T47D (cell line): Measurements from ENCODE around the gene PHKA2.

Experiments used
- DNase-seq, 2 experiments: peaks; one replicate each; pipeline versions ENCODE4 v3.0.0 to v3.0.0-alpha.2; 2011 to 2012; ENCODE audit warnings: low read depth in 1 of 2, low spot score in 1 of 2
- JUND ChIP-seq: IDR thresholded peaks from 2 replicates; pipeline ENCODE4 v1.6.1; 2012; ENCODE audit warnings: low read depth
- in situ Hi-C: cut with HindIII; loops from 2 replicates; pipeline ENCODE4 v1.10.0; 2016; ENCODE audit warnings: low sequenced_read_pairs, low pct_unique_long_range_greater_than_20kb

PHKA2 gene

DNA sequence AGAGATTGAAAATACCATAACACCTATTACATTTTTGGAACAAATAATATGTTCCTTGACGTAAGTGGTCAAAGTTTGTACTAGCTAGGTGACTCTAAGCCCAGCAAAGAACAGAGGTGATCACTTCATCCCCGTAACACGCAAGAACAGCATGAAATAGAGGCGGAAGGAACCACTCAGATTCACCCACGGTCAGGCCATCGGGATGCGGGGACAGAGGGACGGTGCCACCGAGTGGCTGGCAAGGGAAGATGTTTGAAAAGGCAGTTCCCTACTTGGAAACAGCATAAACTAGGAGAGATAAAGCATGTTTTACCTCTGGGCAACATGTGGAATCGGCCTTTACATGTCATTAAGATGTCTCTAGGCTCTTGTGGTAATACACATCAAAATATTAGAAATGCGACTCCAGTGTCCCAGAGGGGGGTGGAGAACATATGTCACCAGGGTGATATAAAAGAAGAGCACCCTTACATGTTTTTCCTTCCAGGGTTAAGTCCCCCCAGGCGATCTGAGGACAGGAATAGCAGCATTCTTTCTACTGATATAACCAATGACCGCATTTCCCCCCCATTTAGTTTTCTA lies 84.0 kb downstream of the PHKA2 start:
- in situ Hi-C loops = no loop called here
- no peak for TF ChIP-seq JUND
- DNase-seq = peak; percentile 45 to 52

DNA sequence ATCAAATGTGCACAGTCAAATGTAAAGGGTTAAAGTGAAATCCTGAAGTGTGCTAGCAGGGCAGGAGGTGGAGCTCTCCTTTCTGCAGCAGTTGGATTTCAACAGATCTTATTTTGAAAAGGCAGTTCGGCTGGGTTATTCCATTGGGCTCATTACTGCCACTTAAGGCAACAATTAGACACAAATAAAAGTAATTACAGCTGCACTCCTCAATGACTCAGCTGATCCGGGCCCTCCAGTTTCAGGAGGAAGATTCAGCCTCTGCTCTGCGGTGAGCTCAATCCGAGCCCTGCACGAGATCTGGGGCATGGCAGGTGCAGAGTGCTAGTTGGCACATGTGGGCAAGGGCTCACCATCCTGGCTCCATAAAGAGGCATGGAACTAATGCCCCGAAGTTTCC lies 85.4 kb downstream of the PHKA2 start:
- in situ Hi-C loops = no loop called here
- TF ChIP-seq JUND = no peak
- DNase-seq = no peak

DNA sequence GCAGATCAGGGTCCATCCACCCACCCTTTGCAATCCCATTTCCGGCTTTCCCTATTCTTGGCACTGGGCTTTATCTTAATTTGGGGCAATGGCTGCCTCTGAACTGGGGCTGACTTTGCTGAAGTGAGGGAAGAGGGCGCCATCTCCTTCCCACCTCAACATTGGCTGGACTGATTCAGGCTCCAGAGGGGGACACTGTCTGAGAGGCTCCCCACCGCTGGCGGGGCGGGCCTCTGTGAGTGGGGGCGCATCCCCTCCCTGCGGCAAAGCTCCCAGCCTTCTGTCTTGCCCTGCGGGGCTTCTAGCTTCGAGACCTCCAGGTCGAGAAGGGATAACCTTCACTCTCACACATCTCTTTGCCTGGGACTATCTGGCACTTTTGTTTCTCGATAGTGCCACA lies 85.8 kb downstream of the PHKA2 start:
- no peak for DNase-seq
- in situ Hi-C loops = no loop called here
- TF ChIP-seq JUND = no peak

DNA sequence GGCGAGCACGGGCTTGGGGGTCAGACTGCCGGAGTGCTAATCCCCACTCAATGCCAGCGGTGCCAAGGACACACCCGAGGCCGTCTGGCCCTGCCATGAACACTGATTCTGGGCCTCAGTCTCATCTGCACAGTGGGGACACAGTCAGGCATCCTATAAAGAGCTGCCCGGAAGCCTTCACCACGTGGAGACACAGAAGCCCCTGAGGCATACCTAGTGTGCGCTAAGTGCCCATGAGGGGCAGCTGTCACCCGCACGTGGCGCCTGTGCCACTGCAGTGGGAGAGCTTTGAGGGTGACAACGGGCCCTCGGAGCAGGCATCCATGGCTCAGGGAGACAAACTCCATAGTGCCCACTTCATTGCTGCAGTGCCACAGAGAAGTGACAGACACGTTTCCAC lies 86.3 kb downstream of the PHKA2 start:
- in situ Hi-C loops = no loop called here
- TF ChIP-seq JUND = no peak
- DNase-seq = no peak

DNA sequence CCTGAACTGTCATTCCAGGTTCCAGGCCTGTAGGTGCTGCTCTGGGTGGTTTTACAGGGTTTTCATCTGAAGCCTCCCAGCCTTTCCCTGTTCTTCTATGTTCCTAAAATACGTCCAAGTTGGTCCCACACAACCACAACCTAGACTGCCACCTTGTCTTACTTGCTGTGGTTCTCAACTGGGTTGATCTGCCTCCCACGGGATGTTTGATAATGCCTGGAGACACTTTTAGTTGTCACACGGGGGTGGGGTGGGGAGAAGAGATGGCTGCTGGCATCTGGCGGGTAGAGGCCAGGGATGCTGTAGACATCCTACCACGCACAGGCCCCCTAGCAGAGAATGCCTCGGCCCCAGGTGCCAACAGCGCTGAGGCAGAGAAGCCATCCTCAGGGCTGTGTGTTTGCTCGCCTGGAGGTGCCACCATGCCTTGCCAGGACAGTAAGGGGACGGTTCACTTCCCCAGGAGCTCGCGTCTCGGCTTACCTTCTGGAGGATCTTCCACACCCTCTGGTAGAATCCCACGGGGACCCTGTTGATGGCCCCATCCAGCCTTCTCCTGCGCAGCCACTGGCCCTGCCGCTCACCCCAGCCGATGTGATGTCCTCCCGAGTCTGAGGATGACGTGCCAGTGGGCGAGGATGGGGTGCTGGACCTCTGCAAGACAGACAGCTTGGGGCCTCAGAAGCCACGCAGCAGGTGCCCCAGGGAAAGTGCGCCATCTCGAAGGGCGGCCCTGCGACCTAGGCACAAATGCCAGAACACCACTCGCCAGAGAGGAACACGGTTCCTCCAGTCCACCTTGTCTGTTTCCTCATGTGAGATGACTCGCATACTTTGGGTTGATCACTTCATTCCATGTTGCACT lies 87.0 kb downstream of the PHKA2 start:
- in situ Hi-C loops = no loop called here
- no peak for TF ChIP-seq JUND
- no peak for DNase-seq

DNA sequence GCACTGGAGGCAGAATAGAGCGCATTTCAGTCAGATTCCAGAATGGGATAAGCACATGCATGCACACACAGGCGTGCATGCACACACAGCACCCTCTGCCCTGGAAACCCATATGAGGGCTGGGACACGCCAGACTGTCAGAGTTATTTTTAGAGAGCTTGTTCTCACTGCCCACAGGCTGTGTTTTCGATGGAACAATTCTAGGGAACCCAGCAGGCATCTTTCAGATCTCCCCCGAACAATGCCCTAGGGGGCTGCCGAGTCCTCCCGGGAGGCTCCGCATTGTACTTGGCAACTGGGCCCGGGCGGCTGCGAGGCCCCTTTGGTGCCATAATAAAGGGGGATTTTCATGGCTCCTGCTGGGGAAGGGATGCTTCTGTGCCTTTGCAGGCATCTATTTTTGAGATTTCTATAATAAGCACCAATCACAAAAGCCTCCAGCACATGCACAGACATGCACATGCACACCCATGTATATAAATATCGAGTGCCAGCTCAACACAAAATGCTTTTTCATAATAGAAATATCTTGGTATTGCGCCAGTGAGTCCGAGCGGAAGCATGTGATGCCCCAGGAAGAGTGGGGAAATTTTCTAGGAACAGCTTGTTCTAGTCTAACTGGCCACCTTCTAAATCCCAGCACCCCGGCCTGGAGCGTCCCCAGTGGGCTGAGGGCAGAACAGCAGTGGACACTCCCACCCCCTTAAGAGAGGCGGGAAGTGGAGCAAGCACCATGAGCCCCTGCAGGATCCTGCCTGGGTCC lies 88.5 kb downstream of the PHKA2 start:
- in situ Hi-C loops = no loop called here
- DNase-seq = no peak
- no peak for TF ChIP-seq JUND

DNA sequence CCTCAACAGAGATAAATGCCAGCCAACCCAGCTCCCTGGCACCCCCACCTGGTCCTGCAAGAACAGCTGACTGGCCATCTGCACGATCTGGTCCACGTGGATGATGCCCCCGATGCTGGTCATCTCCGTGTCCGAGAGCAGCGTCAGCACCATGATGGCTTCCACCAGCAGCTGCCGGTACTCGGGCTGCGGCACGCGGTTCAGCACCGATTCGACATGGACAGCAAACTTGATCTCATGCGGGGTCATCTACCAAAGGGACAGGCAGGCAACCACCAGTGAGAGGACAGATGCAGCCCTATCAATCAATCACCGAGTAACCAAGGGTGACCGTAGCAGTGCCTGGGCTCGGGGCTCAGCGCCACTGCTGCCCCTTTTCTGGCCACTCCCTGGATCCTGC lies 89.8 kb downstream of the PHKA2 start:
- DNase-seq = no peak
- no peak for TF ChIP-seq JUND
- in situ Hi-C loops = no loop called here

DNA sequence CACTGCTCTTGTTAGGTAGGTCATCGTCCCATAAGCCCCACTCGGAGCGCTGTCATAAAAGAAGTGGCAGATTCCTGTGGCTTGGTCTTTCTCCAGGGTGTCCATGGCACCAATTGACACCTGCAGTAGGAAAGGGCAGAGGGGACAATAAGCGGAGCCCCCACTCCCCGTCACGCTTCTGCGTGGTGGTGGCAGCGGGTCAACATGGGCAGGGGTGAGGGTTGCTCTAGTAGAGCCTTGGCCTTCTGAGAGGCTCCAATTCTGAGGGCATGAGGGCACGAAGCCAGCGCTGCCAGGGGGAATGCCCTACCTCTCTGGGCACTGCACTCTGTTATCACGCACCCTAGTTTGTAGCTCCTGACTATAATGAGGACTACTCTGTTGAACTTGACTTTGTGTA lies 90.4 kb downstream of the PHKA2 start:
- in situ Hi-C loops = no loop called here
- DNase-seq = no peak
- no peak for TF ChIP-seq JUND

DNA sequence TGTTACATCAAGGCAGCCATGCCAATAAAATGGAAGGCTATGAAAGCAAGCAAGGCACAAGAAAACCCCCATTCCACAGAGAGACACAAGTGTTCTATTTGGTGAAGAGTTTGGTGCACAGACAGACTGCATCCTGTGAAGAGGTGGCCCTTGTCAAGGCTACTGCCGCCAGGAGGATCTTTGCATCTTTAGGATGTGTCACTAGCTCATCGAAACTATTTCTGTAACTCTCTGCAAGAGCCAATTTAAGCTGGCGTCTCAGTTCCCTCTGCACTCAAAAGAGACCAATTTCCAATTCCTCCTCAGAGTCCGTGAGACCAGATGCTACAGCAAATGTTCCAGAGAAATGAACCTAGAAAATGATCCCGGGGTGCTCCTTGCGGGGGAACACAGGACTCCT lies 91.0 kb downstream of the PHKA2 start:
- no peak for TF ChIP-seq JUND
- in situ Hi-C loops = no loop called here
- no peak for DNase-seq

DNA sequence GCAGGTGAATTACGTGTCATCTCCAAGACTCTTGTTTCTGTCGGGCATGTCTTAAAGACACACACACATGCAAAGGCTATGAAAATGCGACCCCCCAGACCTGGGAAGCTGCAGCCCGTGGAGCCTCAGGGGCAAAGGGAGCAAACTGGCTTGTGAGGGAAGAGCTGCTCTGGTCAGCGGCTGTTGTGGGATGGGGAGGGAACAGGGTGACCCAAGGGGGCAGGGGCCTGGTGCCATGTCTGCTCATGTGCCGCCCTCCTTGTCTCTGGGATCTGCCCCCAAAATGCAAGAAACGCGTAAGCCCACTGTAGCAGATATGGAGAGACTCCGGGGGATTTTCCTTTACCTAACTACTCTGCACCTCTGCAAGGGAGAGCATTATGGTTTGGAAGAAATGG lies 92.4 kb downstream of the PHKA2 start:
- in situ Hi-C loops = no loop called here
- TF ChIP-seq JUND = no peak
- DNase-seq = no peak

DNA sequence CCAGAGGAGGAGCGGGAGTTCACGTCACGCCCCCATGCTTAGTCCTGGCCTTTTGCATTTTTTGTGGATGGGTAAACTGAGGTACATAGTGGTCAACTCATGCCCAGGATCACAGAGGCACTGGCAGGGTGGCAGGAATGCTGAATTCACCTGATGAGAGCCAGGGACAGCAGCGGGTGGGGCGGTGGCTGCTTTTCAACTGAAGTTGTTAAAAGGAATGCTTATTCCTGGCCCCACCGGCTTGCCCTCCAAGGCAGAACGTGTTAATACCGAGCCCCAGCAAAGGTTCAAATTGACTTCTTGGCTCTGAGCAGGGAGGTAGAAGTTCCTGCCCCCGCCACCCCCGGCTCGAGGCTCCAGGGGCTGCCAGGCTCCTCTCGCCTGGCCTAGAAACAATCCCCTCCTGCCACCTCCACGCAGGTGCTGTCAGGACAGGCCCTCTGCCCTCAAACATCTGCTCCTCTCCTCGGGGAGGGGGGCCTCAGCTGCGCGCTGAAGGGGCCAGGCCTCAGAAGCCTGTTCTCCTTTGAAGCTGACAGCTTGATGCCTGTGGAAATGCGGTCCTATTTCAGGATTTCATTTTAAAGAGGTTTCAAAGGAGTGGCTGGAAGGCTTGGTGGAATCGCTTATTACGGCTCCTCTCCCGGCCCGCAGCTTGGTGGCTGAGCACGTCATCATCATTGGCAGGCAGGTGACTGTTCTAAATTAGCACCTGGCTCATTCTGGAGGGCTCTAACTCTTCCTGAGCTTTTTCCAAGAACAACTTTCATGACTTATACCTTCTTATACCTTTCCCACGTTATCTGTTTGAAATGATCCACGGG lies 93.0 kb downstream of the PHKA2 start:
- TF ChIP-seq JUND = no peak
- no peak for DNase-seq
- in situ Hi-C loops = no loop called here

DNA sequence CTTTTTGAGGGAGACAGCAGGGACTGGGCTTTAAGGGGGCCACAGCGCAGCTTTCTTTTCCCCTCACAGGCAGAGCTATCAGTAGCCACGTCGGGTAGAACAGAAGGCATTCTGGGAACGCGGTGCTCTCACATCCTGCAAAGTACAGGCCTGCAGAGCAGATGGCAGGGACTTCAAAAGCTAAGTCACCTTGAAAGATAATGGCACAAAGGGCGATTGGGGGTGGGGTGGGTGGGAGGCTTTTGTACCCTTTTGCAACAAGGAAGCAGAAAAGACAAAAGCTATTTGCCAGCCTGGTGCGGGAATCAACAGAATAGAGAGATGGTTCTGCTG lies 93.9 kb downstream of the PHKA2 start:
- no peak for DNase-seq
- TF ChIP-seq JUND = no peak
- in situ Hi-C loops = no loop called here
